Calu3 (cell line): Measurements from ENCODE around the gene SUN3. TPM values are rescaled to one million over a fixed set of nuclear protein-coding genes. Genes with fewer than 3 reads are reported as not detected.

Experiments used
- BruUV-seq: library from RNA; stranded (reverse); fragments of 400-500 nt; replicated peaks from 2 replicates; lab custom pipeline; 2021; lab: Mats Ljungman, UMichigan
- CTCF ChIA-PET: fragments of 300-600 bp; sonication (Branson Sonifier 250); formaldehyde crosslinking; loops from one replicate; lab custom pipeline; 2022; ENCODE audit warnings: antibody characterized with exemption; lab: Charles Lee
- DNase-seq: peaks from one replicate; pipeline ENCODE4 v3.0.0; 2022
- H3K27ac Mint-ChIP-seq: one replicate; pipeline ENCODE4 v1.8.0; 2022; ENCODE audit warnings: mixed read lengths; ENCODE audit not compliant: unreplicated experiment
- H3K27me3 Mint-ChIP-seq: one replicate; pipeline ENCODE4 v1.8.0; 2022; ENCODE audit warnings: mixed read lengths; ENCODE audit not compliant: unreplicated experiment
- H3K36me3 Mint-ChIP-seq: one replicate; pipeline ENCODE4 v1.8.0; 2022; ENCODE audit warnings: mild to moderate bottlenecking, moderate library complexity, mixed read lengths; ENCODE audit not compliant: insufficient read depth, unreplicated experiment
- H3K4me1 Mint-ChIP-seq: one replicate; pipeline ENCODE4 v1.8.0; 2022; ENCODE audit warnings: mild to moderate bottlenecking, low read depth, mixed read lengths; ENCODE audit not compliant: unreplicated experiment
- H3K4me3 Mint-ChIP-seq: one replicate; pipeline ENCODE4 v1.8.0; 2022; ENCODE audit warnings: mild to moderate bottlenecking, low read depth, moderate library complexity, mixed read lengths; ENCODE audit not compliant: unreplicated experiment
- H3K9me3 Mint-ChIP-seq: one replicate; pipeline ENCODE4 v1.8.0; 2022; ENCODE audit warnings: low read depth, mixed read lengths; ENCODE audit not compliant: unreplicated experiment
- CTCF ChIP-seq: fragments of 200-600 bp; IDR thresholded peaks from one replicate; pipeline ENCODE4 v1.8.0; 2022; ENCODE audit warnings: antibody characterized with exemption; ENCODE audit not compliant: unreplicated experiment
- intact Hi-C: fragments of 100-400 bp; cut with micrococcal nuclease; formaldehyde crosslinking; loops from one replicate; pipeline ENCODE4 v1.10.0; 2022; ENCODE audit not compliant: unreplicated experiment
- total RNA-seq: library from RNA; stranded (reverse); gene quantifications from 2 replicates; pipeline ENCODE4 v1.2.3, GENCODE V29; 2022

Gene SUN3
- total RNA-seq, 1 experiment from 2014 or later = 1.8 TPM

- CTCF ChIA-PET = interaction anchor here (1.0 kb wide), 1 partner anchor 17 kb away, joined by 3 read pairs; no protein-coding TSS in a partner anchor
- H3K27ac Mint-ChIP-seq = no peak overlapping the region
- no peaks in the 10 kb centered on the region for H3K4me1 Mint-ChIP-seq
- peaks cover 10% of the 10 kb centered on the region for H3K9me3 Mint-ChIP-seq
- TF ChIP-seq CTCF = no peak
- no TSS peak for BruUV-seq
- H3K4me3 Mint-ChIP-seq = no peak overlapping the region
- no peak for DNase-seq
- H3K27me3 Mint-ChIP-seq = no peaks in the 10 kb centered on the region
- H3K36me3 Mint-ChIP-seq = no peaks in the 10 kb centered on the region
- intact Hi-C loops = no loop called here
Observed at GRCh38 chr7:48017674-48018073, 11.2 kb downstream of the SUN3 start.

GRCh38 chr7:48016641-48017040, 12.3 kb downstream of the SUN3 start:
- no peaks in the 10 kb centered on the region for H3K4me1 Mint-ChIP-seq
- no peaks in the 10 kb centered on the region for H3K36me3 Mint-ChIP-seq
- H3K27me3 Mint-ChIP-seq = no peaks in the 10 kb centered on the region
- no peak for DNase-seq
- no peak overlapping the region for H3K27ac Mint-ChIP-seq
- no peak overlapping the region for H3K4me3 Mint-ChIP-seq
- CTCF ChIA-PET = no interaction called here
- H3K9me3 Mint-ChIP-seq = peaks cover 7% of the 10 kb centered on the region
- TF ChIP-seq CTCF = no peak
- intact Hi-C loops = no loop called here
- BruUV-seq = no TSS peak

- intact Hi-C loops = no loop called here
- H3K27me3 Mint-ChIP-seq = no peaks in the 10 kb centered on the region
- no peak overlapping the region for H3K4me3 Mint-ChIP-seq
- BruUV-seq = no TSS peak
- H3K9me3 Mint-ChIP-seq = no peaks in the 10 kb centered on the region
- no peaks in the 10 kb centered on the region for H3K4me1 Mint-ChIP-seq
- no peak overlapping the region for H3K27ac Mint-ChIP-seq
- H3K36me3 Mint-ChIP-seq = no peaks in the 10 kb centered on the region
- no peak for TF ChIP-seq CTCF
- no peak for DNase-seq
- CTCF ChIA-PET = no interaction called here
Observed at GRCh38 chr7:48011951-48012350, 17.0 kb downstream of the SUN3 start.

GRCh38 chr7:48011323-48011722, 17.6 kb downstream of the SUN3 start:
- Mint-ChIP-seq H3K27me3 (no peaks in the 10 kb centered on the region), H3K36me3 (no peaks in the 10 kb centered on the region), H3K27ac (no peak overlapping the region), H3K9me3 (no peaks in the 10 kb centered on the region), H3K4me1 (no peaks in the 10 kb centered on the region), H3K4me3 (no peak overlapping the region)
- CTCF ChIA-PET = no interaction called here
- intact Hi-C loops = no loop called here
- no peak for DNase-seq
- no peak for TF ChIP-seq CTCF
- BruUV-seq = no TSS peak
